Breast epithelium (tissue), 4 donors: ENCODE measurements around the gene NFIC. TPM values are rescaled to one million over a fixed set of nuclear protein-coding genes. Genes with fewer than 3 reads are reported as not detected.

Source experiments
- DNase-seq, 2 donors: peaks; one replicate each; pipeline ENCODE4 v3.0.0-alpha.2; 2019; ENCODE audit warnings: low spot score in 2 of 2
- H3K27ac ChIP-seq, 2 donors: fragments of 200-600 bp; sonication (generic) in 1 of 2; one replicate each; pipeline ENCODE4 v1.5.1; 2016 to 2019; ENCODE audit warnings: mild to moderate bottlenecking in 1 of 2
- H3K27me3 ChIP-seq, 2 donors: fragments of 200-600 bp; sonication (generic) in 1 of 2; one replicate each; pipeline versions ENCODE4 v1.5.1 to v1.6.0; 2017 to 2019; ENCODE audit warnings: control low read depth in 1 of 2, mild to moderate bottlenecking in 1 of 2
- H3K36me3 ChIP-seq: fragments of 200-600 bp; one replicate; pipeline ENCODE4 v1.5.1; 2019
- H3K4me1 ChIP-seq, 2 donors: fragments of 200-600 bp; sonication (generic); one replicate each; pipeline ENCODE4 v1.5.1; 2016 to 2019; ENCODE audit warnings: control low read depth in 1 of 2
- H3K4me3 ChIP-seq, 3 donors: fragments of 200-600 bp; sonication (generic); 1 replicate in 2 of 3; 2 replicates in 1 of 3; pipeline ENCODE4 v1.5.1; 2016 to 2019; ENCODE audit warnings: mild to moderate bottlenecking in 3 of 3, moderate library complexity in 2 of 3
- H3K9me3 ChIP-seq, 2 donors: fragments of 200-600 bp; sonication (generic) in 1 of 2; one replicate each; pipeline ENCODE4 v1.5.1; 2016 to 2019; ENCODE audit warnings: control low read depth in 1 of 2
- POLR2A ChIP-seq: fragments of 450-650 bp; IDR thresholded peaks from one replicate; pipeline ENCODE4 v1.6.1; 2016; ENCODE audit warnings: antibody characterized with exemption, mild to moderate bottlenecking, moderate library complexity
- POLR2AphosphoS5 ChIP-seq, 3 donors: sonication (generic); formaldehyde crosslinking; IDR thresholded peaks; one replicate each; pipeline ENCODE4 v1.6.1; 2017; ENCODE audit warnings: antibody characterized with exemption in 3 of 3
- intact Hi-C: fragments of 100-400 bp; cut with DNase I; formaldehyde crosslinking; loops from one replicate; pipeline ENCODE4 v1.15.1; 2023; ENCODE audit warnings: low total_unique reads
- total RNA-seq, 3 donors: library from RNA; depleted of rRNA; stranded (reverse); fragments of >200 nt; gene quantifications; one replicate each; pipeline ENCODE4 v1.1.0, GENCODE V29; 2016
- TF ChIP-seq, protein P1 (sequence below), 3 donors: fragments of 450-650 bp; IDR thresholded peaks; one replicate each; pipeline ENCODE4 v1.5.1; 2016 to 2017; ENCODE audit warnings: antibody characterized with exemption in 3 of 3, mild to moderate bottlenecking in 3 of 3, moderate library complexity in 3 of 3

NFIC gene
- total RNA-seq, 3 donors from 2014 or later = 48.9 to 97.8 (median 73.1) TPM

DNA sequence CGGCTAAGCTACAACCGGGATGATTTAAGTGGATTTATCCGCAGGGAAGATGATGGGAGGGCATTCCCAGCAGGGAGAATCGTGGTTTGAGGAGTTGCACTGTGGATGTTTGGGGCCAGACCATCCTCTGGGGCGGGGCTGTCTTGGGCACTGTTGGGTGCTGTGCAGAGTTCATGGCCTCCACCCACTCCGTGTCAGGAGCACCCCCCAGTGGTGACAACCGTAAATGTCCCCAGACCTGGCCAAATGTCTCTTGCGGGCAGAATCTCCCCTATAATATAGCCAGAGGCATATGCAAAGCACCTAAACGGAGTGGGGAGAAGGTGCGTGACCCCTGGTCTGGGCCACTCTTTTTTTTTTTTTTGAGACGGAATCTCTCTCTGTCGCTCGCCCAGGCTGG is 73.7 kb downstream of the NFIC start:
- H3K27ac ChIP-seq = peak overlapping the region in 1 of 2 donors; percentile 5
- H3K36me3 ChIP-seq = no peaks in the 10 kb centered on the region
- intact Hi-C loops = no loop called here
- no peak overlapping the region for H3K4me3 ChIP-seq
- no peak for DNase-seq
- no peaks in the 10 kb centered on the region for H3K4me1 ChIP-seq
- TF ChIP-seq POLR2A (no peak), POLR2AphosphoS5 (IDR thresholded peaks at IDR 0.05) (no peak)
- TF ChIP-seq, protein P1, sequence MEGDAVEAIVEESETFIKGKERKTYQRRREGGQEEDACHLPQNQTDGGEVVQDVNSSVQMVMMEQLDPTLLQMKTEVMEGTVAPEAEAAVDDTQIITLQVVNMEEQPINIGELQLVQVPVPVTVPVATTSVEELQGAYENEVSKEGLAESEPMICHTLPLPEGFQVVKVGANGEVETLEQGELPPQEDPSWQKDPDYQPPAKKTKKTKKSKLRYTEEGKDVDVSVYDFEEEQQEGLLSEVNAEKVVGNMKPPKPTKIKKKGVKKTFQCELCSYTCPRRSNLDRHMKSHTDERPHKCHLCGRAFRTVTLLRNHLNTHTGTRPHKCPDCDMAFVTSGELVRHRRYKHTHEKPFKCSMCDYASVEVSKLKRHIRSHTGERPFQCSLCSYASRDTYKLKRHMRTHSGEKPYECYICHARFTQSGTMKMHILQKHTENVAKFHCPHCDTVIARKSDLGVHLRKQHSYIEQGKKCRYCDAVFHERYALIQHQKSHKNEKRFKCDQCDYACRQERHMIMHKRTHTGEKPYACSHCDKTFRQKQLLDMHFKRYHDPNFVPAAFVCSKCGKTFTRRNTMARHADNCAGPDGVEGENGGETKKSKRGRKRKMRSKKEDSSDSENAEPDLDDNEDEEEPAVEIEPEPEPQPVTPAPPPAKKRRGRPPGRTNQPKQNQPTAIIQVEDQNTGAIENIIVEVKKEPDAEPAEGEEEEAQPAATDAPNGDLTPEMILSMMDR (IDR thresholded peaks at IDR 0.05) = peak in 2 of 3 donors; percentile 29 to 30
- no peaks in the 10 kb centered on the region for H3K9me3 ChIP-seq
- H3K27me3 ChIP-seq = no peaks in the 10 kb centered on the region

DNA sequence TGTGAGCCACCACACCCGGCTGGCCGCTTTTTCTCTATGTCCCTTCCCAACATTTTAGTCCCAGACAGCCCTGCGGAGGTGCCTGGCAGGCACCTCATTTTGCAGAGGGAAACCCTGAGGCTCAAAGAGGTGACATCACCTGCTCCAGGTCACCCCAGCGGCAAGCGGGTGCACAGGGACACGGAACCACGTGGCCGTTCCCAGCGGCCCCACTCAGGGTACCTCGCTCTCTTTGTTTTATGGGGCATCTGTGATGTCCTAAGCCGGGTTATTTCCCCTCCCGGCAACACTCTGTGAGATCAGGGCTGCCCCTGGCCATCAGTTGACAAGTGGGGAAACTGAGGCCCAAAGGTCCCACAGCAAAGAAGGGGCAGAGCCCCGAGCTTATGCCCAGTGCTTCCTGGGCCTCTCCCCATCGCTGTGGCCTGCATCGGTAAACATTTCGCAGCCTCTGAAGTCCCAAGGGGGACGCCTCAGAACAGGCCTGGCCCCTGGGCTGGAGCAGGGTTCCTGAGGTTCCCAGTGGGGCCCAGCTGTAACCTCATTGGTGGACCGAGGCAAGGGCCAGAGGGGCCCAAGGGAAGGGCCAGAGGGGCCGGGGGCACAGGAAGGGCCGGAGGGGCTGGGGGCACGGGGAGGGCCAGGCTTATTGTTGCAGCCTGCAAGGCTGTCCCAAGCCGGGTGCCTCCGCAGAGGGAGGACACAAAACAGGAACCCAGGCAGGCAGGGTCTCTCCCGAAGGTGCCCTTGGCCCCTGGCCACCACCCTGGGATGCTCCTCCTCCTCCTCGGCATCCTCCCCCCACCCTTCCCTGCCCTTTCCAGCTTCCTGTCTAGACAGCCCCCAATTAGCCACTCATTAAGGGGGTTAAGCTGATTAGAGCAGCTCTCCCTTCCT is 75.0 kb downstream of the NFIC start:
- Histone ChIP-seq H3K4me3 (no peak overlapping the region), H3K27ac (peak overlapping the region in 1 of 2 donors; percentile 23), H3K4me1 (no peaks in the 10 kb centered on the region), H3K27me3 (no peaks in the 10 kb centered on the region), H3K36me3 (no peaks in the 10 kb centered on the region), H3K9me3 (no peaks in the 10 kb centered on the region)
- intact Hi-C loops = no loop called here
- TF ChIP-seq, protein P1 (IDR thresholded peaks at IDR 0.05) = no peak
- TF ChIP-seq POLR2AphosphoS5 (IDR thresholded peaks at IDR 0.05) = no peak
- no peak for TF ChIP-seq POLR2A
- DNase-seq = no peak

DNA sequence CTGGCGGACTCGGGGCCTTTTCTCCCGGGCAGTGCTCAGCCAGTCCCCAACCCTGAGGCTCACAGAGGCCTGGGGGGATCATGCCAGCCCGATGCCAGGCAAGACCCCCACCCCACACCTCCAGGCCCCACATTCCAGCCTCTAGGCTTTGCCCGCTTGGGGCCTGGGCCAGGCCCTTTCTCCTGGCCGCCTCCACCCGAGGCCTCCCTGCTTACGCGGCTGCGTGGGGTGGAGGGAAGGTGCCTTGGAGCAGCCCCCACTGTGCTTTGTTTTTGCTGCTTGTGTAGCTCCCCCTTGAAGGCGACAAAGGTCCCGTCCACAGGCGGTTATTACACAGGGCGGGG is 75.6 kb downstream of the NFIC start:
- Histone ChIP-seq H3K9me3 (no peaks in the 10 kb centered on the region), H3K4me3 (no peak overlapping the region), H3K27me3 (no peaks in the 10 kb centered on the region), H3K36me3 (no peaks in the 10 kb centered on the region), H3K27ac (peak overlapping the region; percentile 17 to 23), H3K4me1 (no peaks in the 10 kb centered on the region)
- no peak for DNase-seq
- intact Hi-C loops = no loop called here
- TF ChIP-seq POLR2A = no peak
- TF ChIP-seq, protein P1 (IDR thresholded peaks at IDR 0.05) = no peak
- no peak for TF ChIP-seq POLR2AphosphoS5 (IDR thresholded peaks at IDR 0.05)

DNA sequence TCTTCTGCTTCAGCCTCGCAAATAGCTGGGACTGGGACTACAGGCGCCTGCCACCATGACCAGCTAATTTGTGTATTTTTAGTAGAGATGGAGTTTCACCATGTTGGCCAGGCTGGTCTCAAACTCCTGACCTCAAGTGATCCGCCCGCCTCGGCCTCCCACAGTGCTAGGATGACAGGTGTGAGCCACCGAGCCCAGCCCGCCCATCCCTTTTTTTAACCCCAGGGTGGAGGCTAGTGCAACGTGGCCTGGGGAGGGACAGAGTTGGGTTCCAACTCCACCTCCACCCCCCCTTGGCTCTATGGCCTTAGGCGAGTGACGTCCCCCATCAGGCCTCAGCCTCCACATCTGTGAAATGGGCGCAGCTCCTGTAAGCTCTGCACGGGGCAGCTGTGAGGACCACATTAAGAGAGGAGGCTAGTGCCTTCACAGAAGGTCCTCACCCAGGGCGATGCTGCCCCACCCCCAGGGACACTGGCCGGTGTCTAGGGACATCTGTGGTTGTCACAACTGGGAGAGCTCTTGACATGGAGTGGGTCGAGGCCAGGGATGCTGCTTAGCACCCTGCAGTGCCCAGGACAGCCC is 76.2 kb downstream of the NFIC start:
- intact Hi-C loops = no loop called here
- no peak overlapping the region for H3K4me3 ChIP-seq
- no peak for DNase-seq
- H3K4me1 ChIP-seq = no peaks in the 10 kb centered on the region
- H3K36me3 ChIP-seq = no peaks in the 10 kb centered on the region
- no peaks in the 10 kb centered on the region for H3K27me3 ChIP-seq
- no peak overlapping the region for H3K27ac ChIP-seq
- TF ChIP-seq POLR2AphosphoS5 (IDR thresholded peaks at IDR 0.05) = no peak
- no peak for TF ChIP-seq POLR2A
- TF ChIP-seq, protein P1 (IDR thresholded peaks at IDR 0.05) = no peak
- no peaks in the 10 kb centered on the region for H3K9me3 ChIP-seq
